NCI-H2196 treated with DMSO at 0.1 percent for 48 hours (cell line): ENCODE measurements around the gene SLC7A8.
A peak's percentile ranks its signal among the peaks of the same experiment; 100 is the strongest.
"Not testable (repeated sequence)": the region's sequence is repeated elsewhere in the genome, so short reads cannot be mapped to it uniquely, and the experiment has no call there.

Experiments used
- DNase-seq: peaks from one replicate; lab custom pipeline; 2025; ENCODE audit not compliant: unreplicated experiment; lab: John Stamatoyannopoulos, UW

The SLC7A8 gene

GRCh38 chr14:23183479-23183878 is at the start of gene SLC7A8:
Gene SLC7A8, minus strand, starts transcription at chr14:23183660. Its CDS starts 746 bp downstream, at chr14:23182914.
- DNase-seq, result peak; percentile 29

DNA sequence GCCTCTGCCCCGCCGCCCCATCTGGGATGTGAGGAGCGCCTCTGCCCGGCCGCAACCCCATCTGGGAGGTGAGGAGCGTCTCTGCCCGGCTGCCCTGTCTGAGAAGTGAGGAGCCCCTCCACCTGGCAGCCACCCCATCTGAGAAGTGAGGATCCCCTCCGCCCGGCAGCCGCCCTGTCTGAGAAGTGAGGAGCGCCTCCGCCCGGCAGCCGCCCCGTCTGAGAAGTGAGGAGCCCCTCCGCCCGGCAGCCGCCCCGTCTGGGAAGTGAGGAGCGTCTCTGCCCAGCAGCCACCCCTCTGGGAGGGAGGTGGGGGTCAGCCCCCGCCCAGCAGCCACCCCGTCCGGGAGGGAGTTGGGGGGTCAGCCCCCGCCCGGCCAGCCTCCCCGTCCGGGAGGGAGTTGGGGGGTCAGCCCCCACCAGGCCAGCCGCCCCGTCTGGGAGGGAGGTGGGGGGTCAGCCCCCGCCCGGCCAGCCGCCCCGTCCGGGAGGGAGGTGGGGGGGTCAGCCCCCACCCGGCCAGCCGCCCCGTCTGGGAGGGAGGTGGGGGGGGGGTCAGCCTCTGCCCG is 48.9 kb upstream of the SLC7A8 start:
- not testable (repeated sequence) for DNase-seq

DNA sequence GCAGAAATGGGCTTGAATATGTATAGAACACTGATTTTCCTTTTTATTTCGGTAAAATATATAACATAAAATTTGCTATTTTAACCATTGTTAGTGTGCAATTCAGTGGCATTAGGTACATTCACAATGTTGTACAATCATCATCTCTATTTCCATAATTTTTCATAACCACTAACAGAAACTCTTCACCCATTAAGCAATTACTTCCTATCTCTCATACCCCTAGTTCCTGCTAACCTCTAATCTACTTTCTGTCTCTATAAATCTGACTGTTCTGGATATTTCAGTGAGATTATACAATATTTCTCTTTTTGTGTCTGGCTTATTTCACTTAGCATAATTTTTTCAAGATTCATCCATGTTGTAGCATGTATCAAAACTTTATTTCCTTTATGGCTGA is 45.4 kb upstream of the SLC7A8 start:
- no peak for DNase-seq

GRCh38 chr14:23227566-23227965 is 44.1 kb upstream of the SLC7A8 start:
- DNase-seq, result no peak

- not testable (repeated sequence) for DNase-seq
Observed at GRCh38 chr14:23224958-23225357, 41.5 kb upstream of the SLC7A8 start.

GRCh38 chr14:23219075-23219474 is 35.6 kb upstream of the SLC7A8 start:
- no peak for DNase-seq

GRCh38 chr14:23217032-23218020 is 33.9 kb upstream of the SLC7A8 start:
- no peak for DNase-seq

DNA sequence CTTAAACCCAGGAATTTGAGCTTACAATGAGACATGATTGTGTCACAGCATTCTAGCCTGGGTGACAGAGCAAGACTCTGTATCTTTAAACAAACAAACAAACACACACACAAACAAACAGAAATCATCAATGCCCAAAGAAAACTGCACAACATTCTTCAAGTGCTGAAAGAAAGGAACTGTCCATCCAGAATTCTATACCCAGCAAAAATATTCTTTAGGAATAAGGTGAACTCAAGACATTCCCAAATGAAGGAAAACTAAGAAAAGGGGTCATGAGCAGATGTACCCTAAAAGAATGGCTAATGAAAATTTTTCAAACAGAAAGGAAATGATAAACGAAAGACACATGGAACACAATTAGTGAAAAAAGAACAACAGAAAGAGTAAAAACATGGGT is 32.0 kb upstream of the SLC7A8 start:
- no peak for DNase-seq

- no peak for DNase-seq
Observed at GRCh38 chr14:23209651-23210423, 26.4 kb upstream of the SLC7A8 start.

DNA sequence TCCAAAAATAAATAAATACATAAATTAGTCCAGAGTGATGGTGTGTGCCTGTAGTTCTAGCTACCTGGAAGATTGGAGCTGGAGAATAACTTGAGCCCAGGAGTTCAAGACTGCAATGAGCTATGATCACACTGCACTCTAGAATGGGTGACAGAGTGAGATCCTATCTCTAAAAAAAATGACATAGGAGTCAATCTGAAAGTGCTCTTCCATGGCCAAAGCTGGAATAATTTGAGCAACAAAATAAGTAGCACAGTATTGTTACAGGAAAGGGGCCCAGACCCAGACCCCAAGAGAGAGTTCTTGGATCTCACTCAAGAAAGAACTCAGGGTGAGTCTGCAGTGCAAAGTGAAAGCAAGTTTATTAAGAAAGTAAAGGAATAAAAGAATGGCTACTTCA is 24.9 kb upstream of the SLC7A8 start:
- DNase-seq, result no peak

- DNase-seq, result no peak
Observed at GRCh38 chr14:23207146-23207540, 23.7 kb upstream of the SLC7A8 start.

DNA sequence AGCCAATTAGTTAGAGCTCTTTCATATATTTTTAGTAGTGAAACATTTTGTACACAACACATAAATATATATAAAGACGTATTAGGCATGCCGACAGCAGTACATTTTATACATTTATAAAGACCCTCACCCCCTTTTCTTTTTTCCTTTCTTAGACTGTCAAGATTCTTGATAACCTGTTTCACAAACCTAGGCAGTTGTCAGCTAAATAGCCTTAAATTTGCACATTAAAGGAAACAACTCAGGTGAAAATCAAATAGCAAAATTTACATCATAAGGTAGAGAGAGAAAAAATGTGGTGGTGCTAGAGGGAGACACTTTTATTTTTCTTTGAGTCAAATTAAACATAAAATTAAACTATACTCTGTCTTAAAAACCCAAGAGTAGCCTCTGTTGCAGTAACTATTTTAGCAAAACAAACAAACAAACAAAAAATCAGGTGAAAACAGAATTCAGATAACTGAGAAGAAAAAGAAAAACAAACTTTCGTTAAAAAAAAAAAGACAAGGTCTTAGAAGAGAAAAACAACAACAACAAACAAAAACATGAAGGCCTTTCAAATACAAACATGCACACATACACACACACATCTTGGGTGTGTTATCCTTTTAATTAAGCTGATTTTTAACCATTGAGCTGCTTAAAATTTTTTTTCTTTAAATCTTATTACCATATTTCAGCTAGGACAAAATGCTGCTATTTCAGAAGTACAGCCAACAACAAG is 23.1 kb upstream of the SLC7A8 start:
- DNase-seq, result no peak

DNA sequence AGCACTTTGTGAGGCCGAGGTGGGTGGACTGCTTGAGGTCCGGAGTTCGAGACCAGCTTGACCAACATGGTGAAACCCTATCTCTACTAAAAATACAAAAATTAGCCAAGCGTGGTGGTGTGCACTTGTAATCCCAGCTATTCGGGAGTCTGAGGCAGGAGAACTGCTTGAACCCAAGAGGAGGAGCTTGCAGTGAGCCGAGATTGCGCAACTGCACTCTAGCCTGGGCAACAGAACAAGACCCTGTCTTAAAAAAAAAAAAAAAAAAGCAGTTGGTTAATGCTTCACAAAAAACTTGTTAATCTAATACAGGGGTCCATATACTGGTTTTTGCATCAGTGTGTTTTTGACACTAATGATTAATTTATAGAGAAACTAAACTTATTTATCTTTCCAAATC is 18.5 kb upstream of the SLC7A8 start:
- DNase-seq, result no peak

DNA sequence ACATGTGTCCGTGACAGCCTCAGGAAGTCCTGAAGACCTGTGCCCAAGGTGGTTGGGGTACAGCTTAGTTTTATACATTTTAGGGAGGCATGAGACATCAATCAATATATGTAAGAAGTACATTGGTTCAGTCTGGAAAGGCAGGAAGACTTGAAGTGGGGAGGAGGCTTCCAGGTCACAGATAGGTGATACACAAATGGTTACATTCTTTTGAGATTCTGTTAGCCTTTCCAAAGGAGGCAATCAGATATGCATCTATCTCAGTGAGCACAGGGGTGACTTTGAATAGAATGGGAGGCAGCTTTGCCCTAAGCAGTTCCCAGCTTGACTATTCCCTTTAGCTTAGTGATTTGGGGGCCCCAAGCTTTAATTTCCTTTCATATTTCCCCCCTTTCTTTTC is 15.7 kb upstream of the SLC7A8 start:
- DNase-seq, result not testable (repeated sequence)

- not testable (repeated sequence) for DNase-seq
Observed at GRCh38 chr14:23196487-23196886, 13.0 kb upstream of the SLC7A8 start.

- no peak for DNase-seq
Observed at GRCh38 chr14:23195552-23196101, 12.2 kb upstream of the SLC7A8 start.

- no peak for DNase-seq
Observed at GRCh38 chr14:23193432-23193831, 10.0 kb upstream of the SLC7A8 start.

DNA sequence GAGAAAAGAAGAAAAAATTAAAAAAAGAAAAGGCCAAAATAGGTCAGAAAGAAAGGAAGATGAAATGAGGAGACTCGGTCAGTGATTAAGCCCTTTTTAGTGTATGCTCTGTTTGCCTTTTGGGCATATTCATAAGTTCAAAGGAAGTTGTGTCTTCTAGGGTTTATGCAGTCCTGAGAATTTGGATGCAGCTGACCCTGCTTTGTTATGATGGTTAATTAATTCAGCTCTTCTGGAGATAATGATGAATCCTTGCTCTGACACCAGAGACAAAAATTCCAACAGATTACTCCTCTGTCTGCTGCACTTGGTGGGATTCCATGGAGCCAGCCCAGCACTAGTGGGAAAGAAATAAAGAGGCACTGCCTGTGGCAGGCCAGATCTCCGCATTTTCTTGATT is 4.5 kb upstream of the SLC7A8 start:
- DNase-seq, result no peak

DNA sequence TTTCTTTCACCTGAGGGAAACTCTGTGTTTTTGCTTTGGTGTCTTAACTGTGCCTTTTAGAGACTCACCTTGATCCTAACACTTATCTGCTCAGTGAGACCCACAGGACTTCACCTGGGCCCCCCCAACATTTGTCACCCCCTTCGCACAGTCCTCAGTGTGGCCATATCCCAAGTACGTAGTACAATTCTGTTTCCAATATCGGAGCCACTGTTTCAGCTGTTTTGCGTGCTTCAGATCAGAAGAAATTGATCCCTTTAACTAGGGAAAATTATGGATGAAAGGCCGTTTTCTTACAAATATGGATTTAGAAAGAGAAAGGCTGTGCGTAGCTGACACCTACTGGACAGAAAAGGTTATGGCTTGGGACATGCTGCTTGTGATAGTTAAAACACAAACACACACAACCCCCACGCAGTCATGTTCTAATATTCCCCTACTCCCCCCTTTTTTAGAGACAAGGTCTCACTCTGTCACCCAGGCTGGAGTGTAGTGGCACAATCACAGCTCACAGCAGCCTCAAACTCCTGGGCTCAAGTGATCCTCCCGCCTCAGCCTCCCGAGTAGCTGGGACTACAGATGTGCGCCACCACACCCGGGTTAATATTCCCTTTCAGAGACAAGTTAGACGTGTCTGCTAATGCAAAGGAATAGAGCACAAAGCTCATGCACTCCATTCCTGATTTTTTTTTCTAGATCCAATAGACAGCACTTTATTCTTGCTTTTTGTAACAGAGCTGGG is 3.6 kb upstream of the SLC7A8 start:
- peak; percentile 9 for DNase-seq

DNA sequence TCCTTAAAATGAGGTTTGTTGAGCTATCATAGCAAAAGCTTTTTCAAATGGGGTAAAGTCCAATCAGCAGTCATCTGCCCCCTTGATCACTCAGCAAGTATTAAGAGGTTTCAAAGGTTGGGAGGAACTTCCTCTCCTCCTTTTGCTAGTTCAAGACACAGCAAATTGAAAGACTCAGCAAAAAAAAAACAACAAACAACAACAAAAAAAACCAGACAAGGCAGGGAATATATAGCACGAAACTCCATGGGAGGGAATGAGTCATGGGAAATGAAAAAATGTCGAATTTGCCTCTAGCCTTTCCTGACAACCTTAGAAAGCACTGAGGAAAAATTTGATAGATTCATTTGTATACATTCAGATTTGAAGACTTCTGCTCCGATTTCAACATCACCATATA is 1.6 kb upstream of the SLC7A8 start:
- DNase-seq, result no peak
